GM21529 (cell line): ENCODE data around the gene SLIT2.

ENCODE experiments used
- ATAC-seq: cut with Tn5 transposase; IDR thresholded peaks from one replicate; pipeline ENCODE4 v1.9.1; 2021; ENCODE audit not compliant: unreplicated experiment

The SLIT2 gene, protein sequence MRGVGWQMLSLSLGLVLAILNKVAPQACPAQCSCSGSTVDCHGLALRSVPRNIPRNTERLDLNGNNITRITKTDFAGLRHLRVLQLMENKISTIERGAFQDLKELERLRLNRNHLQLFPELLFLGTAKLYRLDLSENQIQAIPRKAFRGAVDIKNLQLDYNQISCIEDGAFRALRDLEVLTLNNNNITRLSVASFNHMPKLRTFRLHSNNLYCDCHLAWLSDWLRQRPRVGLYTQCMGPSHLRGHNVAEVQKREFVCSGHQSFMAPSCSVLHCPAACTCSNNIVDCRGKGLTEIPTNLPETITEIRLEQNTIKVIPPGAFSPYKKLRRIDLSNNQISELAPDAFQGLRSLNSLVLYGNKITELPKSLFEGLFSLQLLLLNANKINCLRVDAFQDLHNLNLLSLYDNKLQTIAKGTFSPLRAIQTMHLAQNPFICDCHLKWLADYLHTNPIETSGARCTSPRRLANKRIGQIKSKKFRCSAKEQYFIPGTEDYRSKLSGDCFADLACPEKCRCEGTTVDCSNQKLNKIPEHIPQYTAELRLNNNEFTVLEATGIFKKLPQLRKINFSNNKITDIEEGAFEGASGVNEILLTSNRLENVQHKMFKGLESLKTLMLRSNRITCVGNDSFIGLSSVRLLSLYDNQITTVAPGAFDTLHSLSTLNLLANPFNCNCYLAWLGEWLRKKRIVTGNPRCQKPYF (N-terminal part only)

DNA sequence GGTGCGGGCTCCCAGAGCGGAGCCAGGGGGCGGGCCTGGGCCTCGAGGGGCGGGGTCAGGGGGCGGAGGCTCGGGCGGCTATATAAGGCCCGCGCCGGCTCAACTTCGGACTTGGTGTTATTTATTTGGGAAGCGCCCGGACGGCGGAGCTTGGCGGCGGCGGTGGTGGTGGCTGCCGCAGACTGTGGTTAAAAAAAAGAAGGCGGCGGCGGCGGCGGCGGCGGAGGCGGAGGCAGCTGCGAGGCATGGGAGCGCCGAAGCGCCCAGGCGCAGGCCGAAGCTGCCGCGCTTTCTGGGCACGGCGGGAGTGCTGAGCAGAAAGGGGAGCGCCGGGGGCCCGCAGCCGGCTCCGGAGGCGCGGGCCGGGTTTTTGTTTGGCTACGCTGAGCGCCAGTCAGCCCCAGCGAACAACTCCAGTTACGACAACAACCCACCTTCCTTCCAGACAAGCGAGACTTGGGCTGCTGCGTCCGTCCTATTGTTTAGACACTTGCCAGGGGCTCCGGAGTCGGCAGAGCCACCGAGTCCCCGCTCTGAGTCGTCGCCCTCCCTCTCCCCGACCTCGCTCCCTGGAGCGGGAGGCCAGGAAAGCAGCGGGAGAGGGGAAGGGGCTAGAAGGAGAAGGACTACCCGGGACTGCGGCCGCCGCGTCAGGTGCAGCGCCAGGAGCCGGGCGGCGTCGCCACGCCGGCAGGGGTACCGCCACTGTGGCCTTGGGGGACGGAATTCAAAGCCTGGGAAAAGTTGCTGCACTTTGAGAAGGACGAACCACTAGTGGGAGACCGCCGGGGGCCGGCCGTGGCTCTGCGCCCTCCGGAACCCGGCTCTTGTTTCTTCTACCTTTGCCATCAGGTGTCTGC is at the start of gene SLIT2:
SLIT2 (plus strand) TSS at position 110 of the 860 bp plus-strand sequence. CDS start 1,911 bp downstream, outside the sequence.
- peak; percentile 87 for ATAC-seq

DNA sequence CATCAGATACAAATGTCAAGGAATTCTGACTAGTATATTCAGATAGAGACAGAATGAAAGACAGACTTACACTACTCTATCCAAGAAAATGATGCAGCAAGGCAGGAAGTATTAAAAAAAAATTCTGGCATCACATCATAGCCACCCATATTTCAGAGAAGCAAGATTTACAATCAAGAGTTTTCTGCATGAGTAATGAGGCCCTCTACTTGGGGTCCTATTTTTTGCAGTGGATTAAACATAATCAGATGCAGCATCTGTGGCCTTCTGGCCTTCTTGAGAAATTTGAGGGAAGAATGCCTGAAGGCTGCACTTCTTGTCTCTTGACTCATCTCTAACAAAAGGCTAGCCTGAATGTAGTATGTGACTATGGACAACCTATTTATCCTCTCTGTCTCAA is 48.2 kb upstream of the SLIT2 start:
- ATAC-seq: no peak

DNA sequence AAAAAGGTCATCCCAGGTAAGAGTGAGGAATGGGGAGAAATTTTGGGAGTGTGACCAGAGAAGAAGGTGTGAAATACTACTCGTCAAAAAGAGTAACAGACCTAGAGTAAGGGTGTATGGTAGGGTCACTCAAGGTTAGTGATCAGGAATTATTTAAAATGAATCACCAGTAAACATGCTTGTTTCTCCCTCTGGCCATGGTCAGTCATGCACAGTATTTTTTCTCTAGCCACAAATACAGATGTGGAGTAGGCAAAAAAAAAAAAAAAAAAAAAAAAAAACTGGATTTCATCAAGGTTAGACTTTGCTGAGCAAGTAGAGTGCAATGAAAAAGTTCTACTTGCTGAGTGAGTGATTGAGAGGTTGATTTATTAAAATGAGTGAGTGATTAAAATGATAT is 34.2 kb upstream of the SLIT2 start:
- ATAC-seq: no peak

DNA sequence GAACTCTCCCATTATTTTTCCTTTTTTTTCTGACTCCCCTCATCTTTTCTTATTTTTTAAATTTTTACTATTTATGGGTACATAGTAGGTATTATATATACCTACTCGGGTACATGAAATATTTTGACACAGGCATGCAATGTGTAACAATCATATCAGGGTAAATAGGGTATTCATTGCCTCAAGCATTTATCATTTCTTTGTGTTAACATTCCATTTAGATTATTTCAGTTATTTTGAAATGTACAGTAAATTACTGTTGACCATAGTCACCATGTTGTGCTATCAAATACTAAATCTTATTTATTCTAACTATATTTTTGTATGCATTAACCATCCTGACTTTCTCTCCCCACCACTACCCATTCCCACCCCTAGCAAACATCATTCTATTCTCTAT is 33.8 kb upstream of the SLIT2 start:
- no peak for ATAC-seq

DNA sequence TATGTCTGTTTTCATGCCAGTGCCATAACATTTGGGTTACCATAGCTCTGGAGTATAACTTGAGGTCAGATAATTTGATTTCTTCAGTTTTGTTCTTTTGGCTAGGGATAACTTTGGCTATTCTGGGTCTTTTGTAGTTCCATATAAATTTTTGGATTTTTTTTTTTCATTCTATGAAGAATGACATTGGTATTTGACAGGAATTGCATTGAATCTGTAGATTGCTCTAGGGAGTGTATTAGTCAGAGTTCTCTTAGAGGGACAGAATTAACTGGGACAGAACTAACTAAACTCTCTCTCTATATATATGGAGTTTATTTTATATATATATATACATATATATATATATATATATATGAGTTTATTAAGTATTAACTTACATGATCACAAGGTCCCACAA is 32.2 kb upstream of the SLIT2 start:
- ATAC-seq: no peak

DNA sequence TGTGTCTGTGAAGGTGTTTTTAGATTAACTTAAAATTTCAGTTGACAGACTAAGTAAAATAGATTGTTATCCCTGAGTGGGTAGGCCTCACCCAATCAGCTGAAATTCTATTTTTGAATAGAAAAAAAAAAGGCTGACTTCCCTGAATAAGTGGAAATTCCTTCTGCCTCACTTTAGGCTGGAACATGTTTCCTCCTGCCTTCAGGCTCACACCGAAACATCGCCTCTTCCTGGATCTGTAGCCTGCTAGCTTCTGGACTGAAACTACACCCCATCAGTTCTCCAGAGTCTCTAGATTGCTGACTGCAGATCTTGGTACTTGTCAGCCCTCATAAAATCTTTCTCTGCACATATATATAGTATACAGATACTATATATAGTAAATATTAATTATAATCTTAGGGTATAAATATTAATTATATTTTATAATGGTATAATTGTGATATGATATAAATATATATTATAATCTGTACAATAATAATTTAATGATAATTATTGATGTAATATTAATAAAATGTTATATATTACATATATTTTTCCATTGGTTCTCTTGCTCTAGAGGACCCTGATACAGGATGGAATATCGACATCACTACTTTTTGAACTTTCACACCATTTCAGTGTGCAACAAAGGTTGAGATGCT is 13.7 kb upstream of the SLIT2 start:
- no peak for ATAC-seq

DNA sequence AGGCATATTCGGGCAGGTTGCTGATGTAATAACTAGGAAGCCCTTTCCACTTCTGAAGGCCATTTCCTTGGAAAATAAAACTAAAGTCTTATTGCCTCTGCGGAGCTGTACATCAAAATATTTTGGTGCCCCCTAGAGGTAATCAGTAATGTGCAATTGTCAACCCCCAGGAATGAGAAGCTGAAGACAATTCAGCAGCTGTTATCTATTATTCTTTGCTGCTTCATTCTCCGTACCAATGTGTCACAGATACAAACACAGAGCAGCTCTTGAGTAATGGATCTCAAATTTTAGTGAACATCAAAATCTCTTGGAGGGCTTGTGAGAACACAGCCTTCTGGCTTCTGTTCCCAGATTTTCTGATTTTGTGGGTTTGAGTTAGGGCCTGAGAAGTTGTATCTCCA is 3.5 kb upstream of the SLIT2 start:
- ATAC-seq: no peak

DNA sequence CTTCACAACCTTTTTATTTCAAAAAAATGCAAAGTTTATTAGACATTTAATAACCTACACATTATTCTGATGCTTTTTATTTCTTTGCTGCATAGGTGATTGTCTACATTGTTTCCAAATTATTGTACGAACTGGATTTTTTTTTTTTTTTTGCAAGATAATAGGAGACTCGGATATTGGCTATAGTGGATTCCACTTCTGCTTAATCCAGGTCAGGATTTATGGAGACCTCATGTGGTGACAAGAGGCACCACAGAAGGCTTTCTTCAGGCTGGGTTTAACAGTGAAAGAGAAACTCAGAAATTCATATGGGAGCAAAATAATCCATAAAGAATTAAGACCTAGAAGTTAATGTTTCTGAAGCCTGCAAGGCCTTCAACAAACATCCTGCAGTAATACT is 2.4 kb upstream of the SLIT2 start:
- ATAC-seq: no peak

DNA sequence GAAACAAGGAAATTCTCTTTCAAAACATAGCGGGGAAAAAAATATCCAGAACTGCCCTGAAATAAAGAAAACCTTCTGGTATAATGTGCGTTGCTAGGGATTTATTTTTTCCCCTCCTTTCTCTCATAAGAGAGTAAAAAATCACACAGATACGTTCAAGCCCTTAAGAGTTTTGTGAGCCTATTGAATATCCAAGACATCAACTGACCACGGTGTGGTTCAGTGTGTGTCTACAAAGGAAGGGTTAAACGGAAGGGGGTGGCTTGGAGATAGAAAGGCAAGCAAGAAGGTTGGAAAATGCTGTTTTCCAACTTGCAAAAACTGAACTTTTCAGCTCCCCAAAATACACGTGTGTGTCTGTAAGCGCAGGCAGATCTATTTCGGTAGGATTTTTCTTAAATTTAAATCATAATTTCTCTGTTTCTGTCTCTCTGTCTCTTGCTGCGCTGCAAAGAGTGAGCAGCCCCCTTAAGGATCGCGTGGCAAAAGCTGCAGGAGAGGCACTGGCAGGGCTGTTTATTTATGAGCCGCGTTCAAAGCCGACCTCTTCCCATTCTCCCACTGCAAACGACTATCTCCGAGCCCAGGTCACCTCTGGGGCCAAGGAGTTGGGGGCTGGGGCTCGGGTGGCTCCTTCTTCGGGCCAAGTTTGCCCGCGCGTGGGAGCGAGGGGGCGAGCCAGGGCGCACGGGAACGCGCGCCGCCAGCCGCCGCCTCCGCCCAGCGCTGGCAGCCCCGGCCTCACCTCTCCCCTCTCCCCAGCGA is 492 bp upstream of the SLIT2 start:
- peak; percentile 18 for ATAC-seq

DNA sequence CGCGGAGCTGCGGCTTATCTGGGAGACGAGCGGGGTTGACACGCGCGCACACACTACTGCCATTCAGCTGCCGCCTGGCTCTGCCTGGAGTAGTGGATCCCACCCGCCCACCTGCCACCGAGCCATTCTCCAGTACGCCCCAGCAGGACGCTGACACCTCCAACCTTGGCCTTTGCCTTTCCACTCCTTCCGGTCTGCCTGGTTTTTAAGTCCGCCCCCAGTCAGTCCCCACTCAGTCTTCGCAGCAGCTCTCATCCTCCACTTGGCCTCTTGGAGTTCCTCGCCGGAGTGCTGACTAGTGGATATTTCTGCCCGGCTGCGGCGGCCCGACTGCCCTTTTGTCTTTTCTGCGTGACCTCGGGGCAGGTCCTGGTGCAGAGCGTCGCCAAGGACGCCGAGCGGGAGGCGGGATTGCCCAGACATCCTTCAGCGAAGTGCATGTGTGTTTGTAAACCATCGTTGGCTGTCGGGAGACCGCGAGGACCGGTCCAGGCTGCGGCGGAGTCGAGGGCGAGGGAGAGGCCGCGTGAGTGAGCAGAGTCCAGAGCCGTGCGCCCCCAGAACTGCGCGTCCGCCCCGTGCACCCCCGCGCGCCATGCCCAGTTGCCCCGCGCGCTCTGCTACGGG is 1.1 kb downstream of the SLIT2 start:
- ATAC-seq: no peak

DNA sequence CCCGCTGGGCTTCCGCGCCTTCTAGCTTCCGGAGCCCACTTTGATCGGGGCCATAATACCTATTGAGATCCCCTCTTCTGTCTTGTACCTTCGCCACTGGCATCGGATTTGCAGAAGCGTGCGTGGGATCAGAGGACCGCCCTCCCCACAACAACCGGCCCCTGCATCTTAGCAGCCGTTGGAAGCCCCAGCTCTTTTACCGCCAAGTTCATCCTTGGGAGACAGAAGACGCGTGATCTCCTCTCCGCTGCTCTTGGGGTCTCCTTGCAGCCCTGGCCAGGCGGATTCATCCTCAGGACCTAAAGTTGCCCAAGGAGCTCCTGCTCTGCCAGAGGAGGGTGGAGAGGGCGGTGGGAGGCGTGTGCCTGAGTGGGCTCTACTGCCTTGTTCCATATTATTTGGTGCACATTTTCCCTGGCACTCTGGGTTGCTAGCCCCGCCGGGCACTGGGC is 1.6 kb downstream of the SLIT2 start:
- ATAC-seq: no peak

DNA sequence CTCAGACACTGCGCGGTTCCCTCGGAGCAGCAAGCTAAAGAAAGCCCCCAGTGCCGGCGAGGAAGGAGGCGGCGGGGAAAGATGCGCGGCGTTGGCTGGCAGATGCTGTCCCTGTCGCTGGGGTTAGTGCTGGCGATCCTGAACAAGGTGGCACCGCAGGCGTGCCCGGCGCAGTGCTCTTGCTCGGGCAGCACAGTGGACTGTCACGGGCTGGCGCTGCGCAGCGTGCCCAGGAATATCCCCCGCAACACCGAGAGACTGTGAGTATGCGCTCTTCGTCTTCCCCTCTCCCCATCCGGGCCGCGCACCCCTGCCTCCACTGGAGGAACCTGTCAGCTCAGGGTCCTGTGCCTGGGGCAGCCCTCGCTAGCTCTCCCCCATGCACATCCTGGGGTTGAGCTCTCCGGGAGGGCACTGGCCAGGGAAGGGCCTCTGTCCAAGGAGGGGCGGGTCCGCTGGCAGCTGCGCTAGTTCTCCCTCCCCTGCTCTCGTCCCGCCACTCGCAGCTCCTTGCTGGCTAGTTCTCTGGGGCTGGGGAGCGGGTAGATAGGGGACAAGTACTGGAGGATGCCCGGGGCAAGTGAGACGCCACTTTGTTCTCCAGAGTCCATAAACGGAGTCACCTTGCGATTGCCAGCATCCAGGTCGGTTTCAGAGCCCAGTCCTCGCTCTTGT is 2.2 kb downstream of the SLIT2 start:
- ATAC-seq: no peak

DNA sequence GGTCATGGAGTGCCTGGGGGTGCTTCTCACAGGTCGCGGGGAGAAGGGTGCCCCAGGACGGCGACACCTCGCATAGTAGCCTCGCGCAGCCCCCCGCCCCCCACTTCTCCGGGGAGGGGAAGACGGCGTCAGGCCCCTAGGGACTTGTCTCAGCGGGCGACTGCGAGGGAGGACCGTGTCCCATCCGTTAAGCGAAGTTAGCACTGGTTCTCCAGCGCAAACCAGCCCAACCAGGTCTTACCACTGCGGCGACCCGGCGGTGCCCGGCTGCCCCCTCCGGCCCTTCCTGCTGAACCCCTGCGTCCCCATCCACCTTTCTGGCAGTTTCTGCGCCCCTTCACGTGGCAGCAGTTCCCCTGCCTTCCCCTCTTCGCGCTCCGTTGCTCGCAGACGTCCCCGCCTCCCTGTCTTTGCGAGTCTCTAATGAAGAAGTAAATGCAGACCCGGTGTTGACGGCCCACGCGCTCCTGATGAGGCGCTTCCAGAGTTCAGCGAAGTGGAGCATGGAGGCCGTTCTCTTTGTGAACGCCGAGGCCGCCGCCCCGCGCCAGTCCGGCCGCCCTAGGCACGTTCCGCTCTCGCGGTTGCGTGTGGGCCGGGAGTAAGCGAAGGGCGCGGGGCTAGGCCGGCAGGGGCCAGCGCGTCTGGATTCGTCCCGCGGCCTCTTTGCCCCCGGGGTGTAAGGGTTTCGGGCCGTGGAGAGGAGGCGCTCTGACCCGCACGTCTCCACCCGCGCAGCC is 3.0 kb downstream of the SLIT2 start:
- ATAC-seq: no peak

DNA sequence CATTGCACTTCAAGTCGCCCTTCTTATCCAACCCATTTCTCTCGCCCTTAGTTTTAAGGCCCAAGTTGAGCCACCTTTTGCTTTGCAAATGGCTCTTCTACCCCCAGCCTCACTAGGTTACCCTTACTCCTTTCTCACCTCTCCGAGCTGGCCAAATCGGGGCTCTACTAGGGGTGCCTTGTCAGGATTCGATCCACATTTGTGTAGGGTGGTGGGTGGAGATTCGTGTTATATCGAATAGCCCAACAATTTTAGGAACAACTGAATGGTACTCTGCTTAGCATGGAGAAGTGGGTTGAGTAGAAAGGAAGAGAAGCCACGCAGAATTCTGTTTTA is 3.5 kb downstream of the SLIT2 start:
- ATAC-seq: no peak

DNA sequence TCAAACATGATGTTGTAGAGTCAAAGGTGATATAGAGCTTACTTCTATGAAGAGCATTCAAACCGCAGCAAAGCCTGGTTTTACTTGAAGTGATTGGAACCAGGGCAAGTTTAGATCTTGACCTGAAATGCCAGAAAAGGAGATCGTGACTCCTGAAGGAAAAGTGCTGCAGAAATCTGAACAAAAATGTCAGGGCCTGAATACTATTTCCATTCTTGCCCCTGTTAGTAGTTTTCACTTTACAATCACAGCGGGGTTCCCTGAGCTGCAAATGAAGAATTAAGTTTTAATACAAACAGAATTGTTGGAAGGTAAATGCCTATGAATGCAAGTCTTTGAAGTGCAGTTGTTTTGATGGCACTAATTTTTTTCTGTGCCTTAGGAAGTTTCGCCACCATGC is 4.1 kb downstream of the SLIT2 start:
- no peak for ATAC-seq

DNA sequence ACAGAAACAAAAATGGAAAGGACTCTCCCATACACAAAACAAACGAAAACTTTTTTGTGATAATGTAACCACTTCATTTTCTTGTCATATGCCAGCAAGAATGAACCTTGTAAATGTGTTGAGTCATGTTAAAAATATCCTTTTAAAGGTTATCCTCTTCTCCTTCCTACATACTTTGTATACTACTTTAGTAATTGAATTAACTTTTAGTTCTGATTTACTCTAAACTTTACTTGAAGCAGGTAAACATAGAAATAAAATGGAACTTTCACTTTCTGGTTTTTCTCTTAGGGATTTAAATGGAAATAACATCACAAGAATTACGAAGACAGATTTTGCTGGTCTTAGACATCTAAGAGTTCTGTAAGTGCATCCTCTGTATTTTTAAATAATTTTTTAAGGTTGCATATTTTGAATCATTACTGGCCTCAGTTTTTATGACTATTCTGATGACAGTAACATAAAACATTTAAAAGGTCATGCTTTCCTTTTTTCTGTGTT is 4.7 kb downstream of the SLIT2 start:
- ATAC-seq: no peak

DNA sequence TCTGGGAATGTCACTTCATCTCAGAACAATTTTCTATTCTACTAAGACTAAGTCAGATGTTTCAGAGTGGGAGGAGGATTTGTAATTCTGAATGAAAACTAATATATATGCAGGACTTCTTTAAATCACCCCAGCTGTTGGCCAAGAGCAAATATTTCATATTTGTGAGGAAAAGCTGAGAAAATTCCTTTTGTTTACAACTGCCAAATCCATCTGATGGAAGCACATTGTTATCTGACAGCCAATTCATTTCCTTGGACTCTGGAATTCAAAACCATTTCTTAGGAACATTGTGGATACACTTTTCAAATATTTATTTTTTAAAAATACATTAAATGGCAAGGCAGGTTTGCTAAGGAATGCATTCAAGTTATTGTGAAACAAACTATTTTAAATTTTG is 8.0 kb downstream of the SLIT2 start:
- ATAC-seq: no peak

DNA sequence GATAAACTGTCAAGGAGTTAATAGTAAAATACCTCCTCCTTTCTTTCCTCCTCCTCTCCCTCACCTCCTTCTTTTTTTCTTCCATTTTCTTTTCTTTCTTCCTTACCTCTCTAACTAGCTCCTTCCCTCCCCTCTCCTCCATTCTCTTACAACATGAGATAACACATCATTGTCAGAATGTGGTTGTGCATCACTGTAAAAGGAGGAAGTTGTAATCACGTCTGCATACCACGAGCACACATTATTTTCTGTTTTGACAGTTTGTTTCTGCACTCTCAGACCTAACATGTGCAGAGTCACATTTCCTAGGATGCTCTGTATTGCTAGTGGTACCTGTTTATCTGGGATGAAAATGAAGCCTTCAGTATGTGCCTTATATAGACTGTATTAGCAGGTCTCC is 9.1 kb downstream of the SLIT2 start:
- no peak for ATAC-seq

DNA sequence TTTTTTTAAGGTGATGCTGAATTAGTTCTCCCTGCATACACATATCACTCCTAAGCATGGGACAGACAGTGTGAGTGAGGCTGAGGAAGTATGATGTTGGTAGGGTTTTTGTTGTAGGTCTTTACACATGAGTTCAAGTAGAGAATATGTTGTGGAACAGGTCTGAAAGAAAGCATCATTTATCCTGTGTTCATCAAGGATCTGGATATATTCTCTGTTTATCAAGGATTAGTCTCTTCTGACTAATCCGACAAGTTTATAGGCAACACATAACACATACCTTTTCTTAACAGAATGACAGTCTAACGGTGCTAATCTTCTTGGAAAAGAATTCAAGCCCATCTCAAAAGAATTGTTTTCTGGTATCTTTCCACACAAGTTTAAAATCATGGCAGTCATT is 10.5 kb downstream of the SLIT2 start:
- ATAC-seq: no peak
